GM10847 (cell line): ENCODE data around the gene SCYGR2.

Source experiments
- POLR2A ChIP-seq: IDR thresholded peaks from 2 replicates; pipeline ENCODE4 v1.6.1; 2011; ENCODE audit not compliant: insufficient read length; ENCODE audit errors: extremely low read depth

SCYGR2 gene

GRCh38 chr2:227602358-227602757, 3.7 kb downstream of the SCYGR2 start:
- no peak for TF ChIP-seq POLR2A

GRCh38 chr2:227606476-227606875, 7.8 kb downstream of the SCYGR2 start:
- TF ChIP-seq POLR2A: no peak

- no peak for TF ChIP-seq POLR2A
Observed at GRCh38 chr2:227607941-227608340, 9.2 kb downstream of the SCYGR2 start.

GRCh38 chr2:227608561-227609338, 10.1 kb downstream of the SCYGR2 start:
- TF ChIP-seq POLR2A: no peak

GRCh38 chr2:227610123-227610522, 11.4 kb downstream of the SCYGR2 start:
- no peak for TF ChIP-seq POLR2A

- no peak for TF ChIP-seq POLR2A
Observed at GRCh38 chr2:227612546-227613271, 14.0 kb downstream of the SCYGR2 start.

GRCh38 chr2:227613272-227613660, 14.6 kb downstream of the SCYGR2 start:
- TF ChIP-seq POLR2A: no peak

- no peak for TF ChIP-seq POLR2A
Observed at GRCh38 chr2:227614246-227614645, 15.6 kb downstream of the SCYGR2 start.

- TF ChIP-seq POLR2A: no peak
Observed at GRCh38 chr2:227614740-227615139, 16.0 kb downstream of the SCYGR2 start, which contains the start of gene SCYGR3. Gene SCYGR3 (minus strand): TSS chr2:227614840. CDS start chr2:227614840, 0 bp downstream.

GRCh38 chr2:227615181-227615580, 16.5 kb downstream of the SCYGR2 start:
- no peak for TF ChIP-seq POLR2A

GRCh38 chr2:227615906-227616305, 17.2 kb downstream of the SCYGR2 start:
- no peak for TF ChIP-seq POLR2A

- TF ChIP-seq POLR2A: no peak
Observed at GRCh38 chr2:227616631-227617030, 17.9 kb downstream of the SCYGR2 start.

GRCh38 chr2:227617316-227618230, 18.9 kb downstream of the SCYGR2 start, which contains the start of gene SCYGR4:
Gene SCYGR4 (plus strand): TSS chr2:227617498. CDS start chr2:227617498, 0 bp downstream.
- no peak for TF ChIP-seq POLR2A

GRCh38 chr2:227623226-227623625, 24.5 kb downstream of the SCYGR2 start:
- TF ChIP-seq POLR2A: no peak

- no peak for TF ChIP-seq POLR2A
Observed at GRCh38 chr2:227625420-227625819, 26.7 kb downstream of the SCYGR2 start.

GRCh38 chr2:227626580-227627151, 28.0 kb downstream of the SCYGR2 start:
- TF ChIP-seq POLR2A: no peak
